Measurements from ENCODE around the gene RBM28. TPM values are rescaled to one million over a fixed set of nuclear protein-coding genes. Genes with fewer than 3 reads are reported as not detected.
"Not testable (repeated sequence)": the region's sequence is repeated elsewhere in the genome, so short reads cannot be mapped to it uniquely, and the experiment has no call there.

The RBM28 gene
- polyA plus RNA-seq, 1 donor (not counting 4 experiments of a cell fraction or from before 2014, with no cell fraction given): 36.4 TPM

GRCh38 chr7:128302139-128302538 is 41.6 kb downstream of the RBM28 start:
- dilution Hi-C loops (cut with MboI; ENCODE audit: extremely low pct_ligation_motif_present, low sequenced_read_pairs): no loop called here

GRCh38 chr7:128299109-128299607 is 44.5 kb downstream of the RBM28 start:
- no peak for FAIRE-seq
- H2AFZ ChIP-seq (ENCODE audit: control insufficient read depth, low read length): no peak overlapping the region
- no peaks in the 10 kb centered on the region for H3K9me1 ChIP-seq (ENCODE audit: control insufficient read depth, extremely low read depth, insufficient read depth, low read length)
- DNase-seq (ENCODE audit: low read depth, low spot score): no peak
- H4K20me1 ChIP-seq (ENCODE audit: control insufficient read depth, extremely low read depth, insufficient read depth, low read length): no peaks in the 10 kb centered on the region
- no peaks in the 10 kb centered on the region for H3K9me3 ChIP-seq (ENCODE audit: control insufficient read depth, low read depth, low read length)
- no peaks in the 10 kb centered on the region for H3K27me3 ChIP-seq (ENCODE audit: control insufficient read depth, extremely low read depth, insufficient read depth, low read length)
- dilution Hi-C loops (cut with MboI; ENCODE audit: extremely low pct_ligation_motif_present, low sequenced_read_pairs): no loop called here
- no peak overlapping the region for H3K27ac ChIP-seq (ENCODE audit: control insufficient read depth, insufficient read depth, low read length)
- no peak overlapping the region for H3K4me2 ChIP-seq (ENCODE audit: control insufficient read depth, extremely low read depth, insufficient read depth, low read depth, low read length)
- no peak for TF ChIP-seq CTCF (optimal IDR thresholded peaks at IDR 0.05 in 1 of 3, IDR thresholded peaks at IDR 0.05 in 1 of 3, conservative IDR thresholded peaks at IDR 0.05 in 1 of 3; ENCODE audit: extremely low read depth in 1 of 3, insufficient read depth in 2 of 3, low read length in 3 of 3)
- TF ChIP-seq EZH2 (IDR thresholded peaks at IDR 0.05; ENCODE audit: low read length): no peak
- H3K4me1 ChIP-seq (ENCODE audit: control insufficient read depth, extremely low read depth, insufficient read depth, low read length): no peaks in the 10 kb centered on the region
- H3K9ac ChIP-seq (ENCODE audit: control insufficient read depth, extremely low read depth, insufficient read depth, low read length): no peak overlapping the region
- peaks cover 3% of the 10 kb centered on the region in 2 experiments for H3K36me3 ChIP-seq (ENCODE audit: control insufficient read depth in 2 of 2, extremely low read depth in 1 of 2, insufficient read depth in 2 of 2, low read length in 2 of 2)
- no peaks in the 10 kb centered on the region for H3K79me2 ChIP-seq (ENCODE audit: control insufficient read depth, insufficient read depth, low read length)
- no peak overlapping the region for H3K4me3 ChIP-seq (ENCODE audit: control insufficient read depth in 2 of 3, extremely low read depth in 1 of 3, insufficient read depth in 2 of 3, low read depth in 1 of 3, low read length in 3 of 3)

More at GRCh38 chr7:128302139-128302538, 41.6 kb downstream of the RBM28 start:
- no peaks in the 10 kb centered on the region for H3K9me1 ChIP-seq (ENCODE audit: control insufficient read depth, extremely low read depth, insufficient read depth, low read length)
- peaks cover 13 to 14% of the 10 kb centered on the region in 2 experiments for H3K36me3 ChIP-seq (ENCODE audit: control insufficient read depth in 2 of 2, extremely low read depth in 1 of 2, insufficient read depth in 2 of 2, low read length in 2 of 2)
- no peaks in the 10 kb centered on the region for H3K27me3 ChIP-seq (ENCODE audit: control insufficient read depth, extremely low read depth, insufficient read depth, low read length)
- no peak for FAIRE-seq
- H3K4me1 ChIP-seq (ENCODE audit: control insufficient read depth, extremely low read depth, insufficient read depth, low read length): no peaks in the 10 kb centered on the region
- no peak overlapping the region for H2AFZ ChIP-seq (ENCODE audit: control insufficient read depth, low read length)
- TF ChIP-seq EZH2 (IDR thresholded peaks at IDR 0.05; ENCODE audit: low read length) (no peak), CTCF (optimal IDR thresholded peaks at IDR 0.05 in 1 of 3, IDR thresholded peaks at IDR 0.05 in 1 of 3, conservative IDR thresholded peaks at IDR 0.05 in 1 of 3; ENCODE audit: extremely low read depth in 1 of 3, insufficient read depth in 2 of 3, low read length in 3 of 3) (no peak)
- no peak overlapping the region for H3K4me3 ChIP-seq (ENCODE audit: control insufficient read depth in 2 of 3, extremely low read depth in 1 of 3, insufficient read depth in 2 of 3, low read depth in 1 of 3, low read length in 3 of 3)
- DNase-seq (ENCODE audit: low read depth, low spot score): no peak
- H3K9ac ChIP-seq (ENCODE audit: control insufficient read depth, extremely low read depth, insufficient read depth, low read length): no peak overlapping the region
- H3K79me2 ChIP-seq (ENCODE audit: control insufficient read depth, insufficient read depth, low read length): no peaks in the 10 kb centered on the region
- no peaks in the 10 kb centered on the region for H3K9me3 ChIP-seq (ENCODE audit: control insufficient read depth, low read depth, low read length)
- no peak overlapping the region for H3K27ac ChIP-seq (ENCODE audit: control insufficient read depth, insufficient read depth, low read length)
- H3K4me2 ChIP-seq (ENCODE audit: control insufficient read depth, extremely low read depth, insufficient read depth, low read depth, low read length): no peak overlapping the region
- H4K20me1 ChIP-seq (ENCODE audit: control insufficient read depth, extremely low read depth, insufficient read depth, low read length): no peaks in the 10 kb centered on the region

GRCh38 chr7:128298004-128298403 is 45.7 kb downstream of the RBM28 start:
- DNase-seq (ENCODE audit: low read depth, low spot score); H3K9me3 ChIP-seq (ENCODE audit: control insufficient read depth, low read depth, low read length); H3K27me3 ChIP-seq (ENCODE audit: control insufficient read depth, extremely low read depth, insufficient read depth, low read length); H3K4me1 ChIP-seq (ENCODE audit: control insufficient read depth, extremely low read depth, insufficient read depth, low read length); H3K9me1 ChIP-seq (ENCODE audit: control insufficient read depth, extremely low read depth, insufficient read depth, low read length); H2AFZ ChIP-seq (ENCODE audit: control insufficient read depth, low read length); H4K20me1 ChIP-seq (ENCODE audit: control insufficient read depth, extremely low read depth, insufficient read depth, low read length); H3K36me3 ChIP-seq (ENCODE audit: control insufficient read depth in 2 of 2, extremely low read depth in 1 of 2, insufficient read depth in 2 of 2, low read length in 2 of 2); dilution Hi-C loops (cut with MboI; ENCODE audit: extremely low pct_ligation_motif_present, low sequenced_read_pairs); H3K27ac ChIP-seq (ENCODE audit: control insufficient read depth, insufficient read depth, low read length); H3K9ac ChIP-seq (ENCODE audit: control insufficient read depth, extremely low read depth, insufficient read depth, low read length); H3K4me3 ChIP-seq (ENCODE audit: control insufficient read depth in 2 of 3, extremely low read depth in 1 of 3, insufficient read depth in 2 of 3, low read depth in 1 of 3, low read length in 3 of 3); H3K79me2 ChIP-seq (ENCODE audit: control insufficient read depth, insufficient read depth, low read length); H3K4me2 ChIP-seq (ENCODE audit: control insufficient read depth, extremely low read depth, insufficient read depth, low read depth, low read length); FAIRE-seq: not testable (repeated sequence)

All from keratinocyte (primary cell).